T-helper 22 cell (primary cell): Measurements from ENCODE around the gene DEFB113.

ENCODE experiments used
- DNase-seq: peaks from one replicate; pipeline ENCODE4 v3.0.0-alpha.2; 2020; ENCODE audit warnings: low read depth

The DEFB113 gene

GRCh38 chr6:49935387-49935786 lies 34.0 kb downstream of the DEFB113 start:
- no peak for DNase-seq

GRCh38 chr6:49934770-49935169 lies 34.7 kb downstream of the DEFB113 start:
- DNase-seq, result no peak

GRCh38 chr6:49933526-49933925 lies 35.9 kb downstream of the DEFB113 start:
- no peak for DNase-seq

GRCh38 chr6:49929340-49929739 lies 40.1 kb downstream of the DEFB113 start:
- no peak for DNase-seq

GRCh38 chr6:49923826-49924225 lies 45.6 kb downstream of the DEFB113 start:
- DNase-seq, result no peak

GRCh38 chr6:49919935-49920644 lies 49.3 kb downstream of the DEFB113 start:
- no peak for DNase-seq

GRCh38 chr6:49919261-49919660 lies 50.2 kb downstream of the DEFB113 start:
- DNase-seq, result no peak

- no peak for DNase-seq
Observed at GRCh38 chr6:49918787-49919186, 50.6 kb downstream of the DEFB113 start.
